GM12891 (cell line): Measurements from ENCODE around the gene TSSC4.
A peak's percentile ranks its signal among the peaks of the same experiment; 100 is the strongest.

ENCODE experiments used
- POLR2AphosphoS5 ChIP-seq: IDR thresholded peaks from 2 replicates; pipeline ENCODE4 v1.6.1; 2011; ENCODE audit warnings: low read depth, low read length, control low read depth
- TAF1 ChIP-seq: IDR thresholded peaks from 2 replicates; pipeline ENCODE4 v1.6.1; 2011; ENCODE audit warnings: low read depth, low read length, control low read depth

- TF ChIP-seq POLR2AphosphoS5 (peak; percentile 0; the same call in 1 of the 2 replicates), TAF1 (no peak)
Measured at GRCh38 chr11:2386591-2386990, 14.0 kb upstream of the TSSC4 start.
